Lower lobe of right lung (tissue), 2 donors: ENCODE data around the gene EPHA2. TPM values are rescaled to one million over a fixed set of nuclear protein-coding genes. Genes with fewer than 3 reads are reported as not detected.

Experiments used
- ATAC-seq, 2 donors: fragments of 200-7000 bp; cut with Tn5 transposase; one replicate each; pipeline ENCODE4 v1.9.1; 2020 to 2022; ENCODE audit warnings: mild to moderate bottlenecking in 2 of 2, moderate library complexity in 2 of 2
- DNase-seq: peaks from one replicate; pipeline ENCODE4 v3.0.0-alpha.2; 2020
- H3K27ac ChIP-seq: fragments of 200-600 bp; one replicate; pipeline ENCODE4 v1.8.0; 2022
- H3K27me3 ChIP-seq: fragments of 200-600 bp; one replicate; pipeline ENCODE4 v1.8.0; 2022; ENCODE audit warnings: low read depth
- H3K36me3 ChIP-seq: fragments of 200-600 bp; one replicate; pipeline ENCODE4 v1.8.0; 2022; ENCODE audit warnings: mild to moderate bottlenecking
- H3K4me1 ChIP-seq: fragments of 200-600 bp; one replicate; pipeline ENCODE4 v1.8.0; 2022
- H3K4me3 ChIP-seq: fragments of 200-600 bp; one replicate; pipeline ENCODE4 v1.8.0; 2022; ENCODE audit warnings: mild to moderate bottlenecking
- H3K9me3 ChIP-seq: fragments of 200-600 bp; one replicate; pipeline ENCODE4 v1.8.0; 2022
- intact Hi-C: fragments of 100-400 bp; cut with DNase I; formaldehyde crosslinking; loops from one replicate; pipeline ENCODE4 v1.11.0; 2022
- total RNA-seq: library from RNA; stranded (reverse); fragmentation: NEBNext Ultra II Directional; extraction: Animal tissue kit (Norgen Biotek cat#: 25700); gene quantifications from one replicate; pipeline ENCODE4 v1.2.1, GENCODE V29; 2021
- TF ChIP-seq, protein P1 (sequence below): fragments of 200-600 bp; IDR thresholded peaks from one replicate; pipeline ENCODE4 v1.8.0; 2022; ENCODE audit warnings: antibody characterized with exemption, mild to moderate bottlenecking
- donor health status: DM: no; HTN: yes; CAD: no; lungs with severe emphysema.

Gene EPHA2
- total RNA-seq, 1 donor from 2014 or later, result 20.4 TPM

- DNase-seq (no peak), ATAC-seq (no peak)
- TF ChIP-seq, protein P1, sequence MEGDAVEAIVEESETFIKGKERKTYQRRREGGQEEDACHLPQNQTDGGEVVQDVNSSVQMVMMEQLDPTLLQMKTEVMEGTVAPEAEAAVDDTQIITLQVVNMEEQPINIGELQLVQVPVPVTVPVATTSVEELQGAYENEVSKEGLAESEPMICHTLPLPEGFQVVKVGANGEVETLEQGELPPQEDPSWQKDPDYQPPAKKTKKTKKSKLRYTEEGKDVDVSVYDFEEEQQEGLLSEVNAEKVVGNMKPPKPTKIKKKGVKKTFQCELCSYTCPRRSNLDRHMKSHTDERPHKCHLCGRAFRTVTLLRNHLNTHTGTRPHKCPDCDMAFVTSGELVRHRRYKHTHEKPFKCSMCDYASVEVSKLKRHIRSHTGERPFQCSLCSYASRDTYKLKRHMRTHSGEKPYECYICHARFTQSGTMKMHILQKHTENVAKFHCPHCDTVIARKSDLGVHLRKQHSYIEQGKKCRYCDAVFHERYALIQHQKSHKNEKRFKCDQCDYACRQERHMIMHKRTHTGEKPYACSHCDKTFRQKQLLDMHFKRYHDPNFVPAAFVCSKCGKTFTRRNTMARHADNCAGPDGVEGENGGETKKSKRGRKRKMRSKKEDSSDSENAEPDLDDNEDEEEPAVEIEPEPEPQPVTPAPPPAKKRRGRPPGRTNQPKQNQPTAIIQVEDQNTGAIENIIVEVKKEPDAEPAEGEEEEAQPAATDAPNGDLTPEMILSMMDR, result no peak
- intact Hi-C loops, result no loop called here
- no peak overlapping the region for H3K27ac ChIP-seq
- no peak overlapping the region for H3K4me3 ChIP-seq
- no peaks in the 10 kb centered on the region for H3K27me3 ChIP-seq
- H3K36me3 ChIP-seq, result no peaks in the 10 kb centered on the region
- no peaks in the 10 kb centered on the region for H3K9me3 ChIP-seq
- H3K4me1 ChIP-seq, result peaks cover 13% of the 10 kb centered on the region
Measured at GRCh38 chr1:16085522-16085921, 70.3 kb downstream of the EPHA2 start.

- Histone ChIP-seq H3K27me3 (no peaks in the 10 kb centered on the region), H3K4me3 (no peak overlapping the region), H3K27ac (no peak overlapping the region), H3K36me3 (no peaks in the 10 kb centered on the region), H3K9me3 (no peaks in the 10 kb centered on the region), H3K4me1 (peaks cover 14% of the 10 kb centered on the region)
- DNase-seq, result no peak
- TF ChIP-seq, protein P1, result no peak
- no peak for ATAC-seq
- intact Hi-C loops, result loop anchor here (5.0 kb wide), 1 partner anchor 104 kb away; no protein-coding TSS in a partner anchor
Measured at GRCh38 chr1:16083486-16083885, 72.4 kb downstream of the EPHA2 start.

- no peaks in the 10 kb centered on the region for H3K27me3 ChIP-seq
- TF ChIP-seq, protein P1, result peak; percentile 91
Measured at GRCh38 chr1:16082283-16083038, 73.4 kb downstream of the EPHA2 start.

GRCh38 chr1:16081636-16082035 lies 74.2 kb downstream of the EPHA2 start:
- Histone ChIP-seq H3K9me3 (no peaks in the 10 kb centered on the region), H3K4me1 (peaks cover 8% of the 10 kb centered on the region), H3K27me3 (no peaks in the 10 kb centered on the region), H3K36me3 (no peaks in the 10 kb centered on the region), H3K4me3 (no peak overlapping the region), H3K27ac (no peak overlapping the region)
- ATAC-seq, result no peak
- TF ChIP-seq, protein P1, result no peak
- no peak for DNase-seq
- intact Hi-C loops, result loop anchor here (5.0 kb wide), 1 partner anchor 106 kb away; no protein-coding TSS in a partner anchor

More at GRCh38 chr1:16082283-16083038, 73.4 kb downstream of the EPHA2 start:
- ATAC-seq, result peak; percentile 73 to 82
- H3K27ac ChIP-seq, result no peak overlapping the region
- no peaks in the 10 kb centered on the region for H3K36me3 ChIP-seq
- H3K9me3 ChIP-seq, result no peaks in the 10 kb centered on the region
- peaks cover 8% of the 10 kb centered on the region for H3K4me1 ChIP-seq
- peak; percentile 76 for DNase-seq
- intact Hi-C loops, result loop anchor here (5.0 kb wide), 1 partner anchor 105 kb away; no protein-coding TSS in a partner anchor
- H3K4me3 ChIP-seq, result no peak overlapping the region

GRCh38 chr1:16080422-16081150 lies 75.3 kb downstream of the EPHA2 start:
- ATAC-seq (no peak), DNase-seq (no peak)
- H3K4me3 ChIP-seq, result no peak overlapping the region
- intact Hi-C loops, result loop anchor here (5.0 kb wide), 1 partner anchor 107 kb away; no protein-coding TSS in a partner anchor
- no peaks in the 10 kb centered on the region for H3K27me3 ChIP-seq
- TF ChIP-seq, protein P1, result no peak
- no peaks in the 10 kb centered on the region for H3K36me3 ChIP-seq
- no peak overlapping the region for H3K27ac ChIP-seq
- H3K9me3 ChIP-seq, result no peaks in the 10 kb centered on the region
- peaks cover 8% of the 10 kb centered on the region for H3K4me1 ChIP-seq
